MG63 (cell line): ENCODE data around the gene FHIT. TPM values are rescaled to one million over a fixed set of nuclear protein-coding genes. Genes with fewer than 3 reads are reported as not detected.
A peak's percentile ranks its signal among the peaks of the same experiment; 100 is the strongest.

Experiments
- DNase-seq: peaks from one replicate; pipeline ENCODE4 v3.0.0-alpha.2; 2020
- H3K27me3 ChIP-seq: fragments of 250-450 bp; sonication (Bioruptor Pico); 2 replicates; pipeline ENCODE4 v1.5.1; 2020; ENCODE audit warnings: mild to moderate bottlenecking, moderate library complexity
- H3K36me3 ChIP-seq: fragments of 250-450 bp; sonication (Bioruptor Pico); 2 replicates; pipeline ENCODE4 v1.5.1; 2020; ENCODE audit warnings: mild to moderate bottlenecking, moderate library complexity
- H3K4me3 ChIP-seq: fragments of 250-450 bp; sonication (Bioruptor Pico); 2 replicates; pipeline ENCODE4 v1.5.1; 2020; ENCODE audit warnings: mild to moderate bottlenecking, moderate library complexity
- H3K9me3 ChIP-seq: fragments of 250-450 bp; sonication (Bioruptor Pico); 2 replicates; pipeline ENCODE4 v1.5.1; 2020; ENCODE audit warnings: mild to moderate bottlenecking, moderate library complexity
- total RNA-seq: library from RNA; depleted of rRNA; stranded (reverse); fragments of >200 nt; shearing (Covaris generic); gene quantifications from 2 replicates; pipeline ENCODE4 v1.2.3, GENCODE V29; 2014; ENCODE audit warnings: low replicate concordance; rRNA removed

The FHIT gene
- 1.7 TPM in 1 of 2 replicates, not detected in the other for total RNA-seq

- Histone ChIP-seq H3K27me3 (no peaks in the 10 kb centered on the region), H3K36me3 (no peaks in the 10 kb centered on the region), H3K4me3 (peak within 1 kb of the TSS; percentile 61), H3K9me3 (no peaks in the 10 kb centered on the region)
- DNase-seq = peak; percentile 89
These were observed at the start of gene FHIT for GRCh38 chr3:61251174-61251972. Gene FHIT, minus strand, starts transcription at chr3:61251452.

- no peaks in the 10 kb centered on the region for H3K36me3 ChIP-seq
- DNase-seq = no peak
- no peaks in the 10 kb centered on the region for H3K27me3 ChIP-seq
- no peaks in the 10 kb centered on the region for H3K9me3 ChIP-seq
- no peak overlapping the region for H3K4me3 ChIP-seq
These were observed 49.5 kb upstream of the FHIT start for GRCh38 chr3:61300786-61301185.

GRCh38 chr3:61300006-61300380, 48.7 kb upstream of the FHIT start:
- no peak for DNase-seq
- Histone ChIP-seq H3K36me3 (no peaks in the 10 kb centered on the region), H3K27me3 (no peaks in the 10 kb centered on the region), H3K4me3 (no peak overlapping the region), H3K9me3 (no peaks in the 10 kb centered on the region)

GRCh38 chr3:61299343-61300005, 48.2 kb upstream of the FHIT start:
- Histone ChIP-seq H3K27me3 (no peaks in the 10 kb centered on the region), H3K9me3 (no peaks in the 10 kb centered on the region), H3K36me3 (no peaks in the 10 kb centered on the region), H3K4me3 (no peak overlapping the region)
- DNase-seq = no peak

- DNase-seq = no peak
- Histone ChIP-seq H3K9me3 (no peaks in the 10 kb centered on the region), H3K36me3 (no peaks in the 10 kb centered on the region), H3K4me3 (no peak overlapping the region), H3K27me3 (no peaks in the 10 kb centered on the region)
These were observed 46.6 kb upstream of the FHIT start for GRCh38 chr3:61297821-61298220.

GRCh38 chr3:61288446-61288845, 37.2 kb upstream of the FHIT start:
- H3K27me3 ChIP-seq = no peaks in the 10 kb centered on the region
- H3K36me3 ChIP-seq = no peaks in the 10 kb centered on the region
- no peak for DNase-seq
- H3K4me3 ChIP-seq = no peak overlapping the region
- H3K9me3 ChIP-seq = no peaks in the 10 kb centered on the region

- Histone ChIP-seq H3K4me3 (no peak overlapping the region), H3K9me3 (no peaks in the 10 kb centered on the region), H3K36me3 (no peaks in the 10 kb centered on the region), H3K27me3 (no peaks in the 10 kb centered on the region)
- no peak for DNase-seq
These were observed 32.6 kb upstream of the FHIT start for GRCh38 chr3:61283876-61284275.

GRCh38 chr3:61278713-61279112, 27.5 kb upstream of the FHIT start:
- no peak for DNase-seq
- no peaks in the 10 kb centered on the region for H3K9me3 ChIP-seq
- no peaks in the 10 kb centered on the region for H3K36me3 ChIP-seq
- H3K27me3 ChIP-seq = no peaks in the 10 kb centered on the region
- no peak overlapping the region for H3K4me3 ChIP-seq

- H3K4me3 ChIP-seq = no peak overlapping the region
- no peak for DNase-seq
- no peaks in the 10 kb centered on the region for H3K36me3 ChIP-seq
- no peaks in the 10 kb centered on the region for H3K27me3 ChIP-seq
- no peaks in the 10 kb centered on the region for H3K9me3 ChIP-seq
These were observed 26.2 kb upstream of the FHIT start for GRCh38 chr3:61277411-61277810.

- no peaks in the 10 kb centered on the region for H3K36me3 ChIP-seq
- DNase-seq = no peak
- H3K27me3 ChIP-seq = no peaks in the 10 kb centered on the region
- H3K4me3 ChIP-seq = no peak overlapping the region
- H3K9me3 ChIP-seq = no peaks in the 10 kb centered on the region
These were observed 18.2 kb upstream of the FHIT start for GRCh38 chr3:61269435-61269834.

- H3K4me3 ChIP-seq = no peak overlapping the region
- no peaks in the 10 kb centered on the region for H3K9me3 ChIP-seq
- no peaks in the 10 kb centered on the region for H3K36me3 ChIP-seq
- H3K27me3 ChIP-seq = no peaks in the 10 kb centered on the region
- DNase-seq = no peak
These were observed 17.4 kb upstream of the FHIT start for GRCh38 chr3:61268644-61269043.

- Histone ChIP-seq H3K36me3 (no peaks in the 10 kb centered on the region), H3K27me3 (no peaks in the 10 kb centered on the region), H3K4me3 (no peak overlapping the region), H3K9me3 (no peaks in the 10 kb centered on the region)
- DNase-seq = no peak
These were observed 13.0 kb upstream of the FHIT start for GRCh38 chr3:61264281-61264680.

- no peaks in the 10 kb centered on the region for H3K27me3 ChIP-seq
- no peak overlapping the region for H3K4me3 ChIP-seq
- H3K36me3 ChIP-seq = no peaks in the 10 kb centered on the region
- no peaks in the 10 kb centered on the region for H3K9me3 ChIP-seq
- no peak for DNase-seq
These were observed 5.9 kb upstream of the FHIT start for GRCh38 chr3:61257148-61257547.

GRCh38 chr3:61253756-61254155, 2.5 kb upstream of the FHIT start:
- Histone ChIP-seq H3K36me3 (no peaks in the 10 kb centered on the region), H3K27me3 (no peaks in the 10 kb centered on the region), H3K9me3 (no peaks in the 10 kb centered on the region), H3K4me3 (no peak overlapping the region)
- DNase-seq = no peak

GRCh38 chr3:61252836-61253235, 1.6 kb upstream of the FHIT start:
- Histone ChIP-seq H3K4me3 (no peak overlapping the region), H3K9me3 (no peaks in the 10 kb centered on the region), H3K27me3 (no peaks in the 10 kb centered on the region), H3K36me3 (no peaks in the 10 kb centered on the region)
- DNase-seq = no peak

- DNase-seq = no peak
- Histone ChIP-seq H3K9me3 (no peaks in the 10 kb centered on the region), H3K4me3 (peak overlapping the region; percentile 61), H3K27me3 (no peaks in the 10 kb centered on the region), H3K36me3 (no peaks in the 10 kb centered on the region)
These were observed 473 bp downstream of the FHIT start for GRCh38 chr3:61250784-61251173.

GRCh38 chr3:61248496-61248895, 2.8 kb downstream of the FHIT start:
- H3K4me3 ChIP-seq = no peak overlapping the region
- no peak for DNase-seq
- no peaks in the 10 kb centered on the region for H3K36me3 ChIP-seq
- H3K27me3 ChIP-seq = no peaks in the 10 kb centered on the region
- no peaks in the 10 kb centered on the region for H3K9me3 ChIP-seq

- Histone ChIP-seq H3K27me3 (no peaks in the 10 kb centered on the region), H3K4me3 (no peak overlapping the region), H3K9me3 (no peaks in the 10 kb centered on the region), H3K36me3 (no peaks in the 10 kb centered on the region)
- no peak for DNase-seq
These were observed 4.1 kb downstream of the FHIT start for GRCh38 chr3:61247191-61247590.
